ENCODE data around the gene ERMP1.

Gene ERMP1

DNA sequence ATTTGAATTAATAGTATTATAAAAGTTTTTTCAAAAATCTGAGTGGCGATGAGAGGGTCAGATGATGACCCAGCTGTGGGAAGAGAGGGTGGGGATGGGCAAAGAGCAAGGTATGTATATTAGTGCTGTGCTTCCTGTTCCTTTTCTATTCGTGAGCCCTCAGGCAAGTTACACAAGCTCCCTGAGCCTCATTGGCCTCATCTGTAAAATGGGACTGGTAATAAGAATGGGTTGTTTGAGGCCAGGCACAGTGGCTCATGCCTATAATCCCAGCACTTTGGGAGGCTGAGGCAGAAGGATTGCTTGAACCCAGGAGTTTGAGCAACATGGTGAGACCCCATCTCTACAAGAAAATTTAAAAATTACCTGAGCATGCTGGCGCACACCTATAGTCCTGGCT is 33.8 kb upstream of the ERMP1 start:
- no peak overlapping the region for H3K4me3 ChIP-seq (ENCODE audit: low read depth, low read length)
- no peak for DNase-seq (ENCODE audit: low read depth)
- no peak for TF ChIP-seq CTCF (IDR thresholded peaks at IDR 0.05; ENCODE audit: insufficient read depth, low read depth, low read length, missing control alignments)

DNA sequence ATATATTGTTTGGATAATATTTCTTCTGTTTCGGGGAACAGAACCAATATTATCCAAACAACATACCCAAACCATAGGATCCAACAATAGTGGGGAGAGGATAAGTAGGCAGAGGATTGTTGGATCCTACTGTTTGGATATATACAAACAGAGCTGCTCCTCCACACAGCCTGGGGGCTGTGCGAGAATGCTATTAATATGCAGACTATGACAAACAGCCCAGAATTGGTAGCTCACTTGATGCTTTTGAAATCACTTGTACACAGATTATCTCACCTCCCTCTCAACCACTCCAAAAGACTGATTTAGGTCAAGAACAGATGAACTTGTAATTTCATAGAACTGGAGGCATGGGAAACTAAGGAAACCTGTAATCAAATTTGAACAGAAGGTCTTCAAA is 33.4 kb upstream of the ERMP1 start:
- no peak overlapping the region for H3K4me3 ChIP-seq (ENCODE audit: low read depth, low read length)
- no peak for TF ChIP-seq CTCF (IDR thresholded peaks at IDR 0.05; ENCODE audit: insufficient read depth, low read depth, low read length, missing control alignments)
- DNase-seq (ENCODE audit: low read depth) = no peak

GRCh38 chr9:5864446-5864845 is 31.5 kb upstream of the ERMP1 start:
- TF ChIP-seq CTCF (IDR thresholded peaks at IDR 0.05; ENCODE audit: insufficient read depth, low read depth, low read length, missing control alignments) = no peak
- no peak overlapping the region for H3K4me3 ChIP-seq (ENCODE audit: low read depth, low read length)
- no peak for DNase-seq (ENCODE audit: low read depth)

DNA sequence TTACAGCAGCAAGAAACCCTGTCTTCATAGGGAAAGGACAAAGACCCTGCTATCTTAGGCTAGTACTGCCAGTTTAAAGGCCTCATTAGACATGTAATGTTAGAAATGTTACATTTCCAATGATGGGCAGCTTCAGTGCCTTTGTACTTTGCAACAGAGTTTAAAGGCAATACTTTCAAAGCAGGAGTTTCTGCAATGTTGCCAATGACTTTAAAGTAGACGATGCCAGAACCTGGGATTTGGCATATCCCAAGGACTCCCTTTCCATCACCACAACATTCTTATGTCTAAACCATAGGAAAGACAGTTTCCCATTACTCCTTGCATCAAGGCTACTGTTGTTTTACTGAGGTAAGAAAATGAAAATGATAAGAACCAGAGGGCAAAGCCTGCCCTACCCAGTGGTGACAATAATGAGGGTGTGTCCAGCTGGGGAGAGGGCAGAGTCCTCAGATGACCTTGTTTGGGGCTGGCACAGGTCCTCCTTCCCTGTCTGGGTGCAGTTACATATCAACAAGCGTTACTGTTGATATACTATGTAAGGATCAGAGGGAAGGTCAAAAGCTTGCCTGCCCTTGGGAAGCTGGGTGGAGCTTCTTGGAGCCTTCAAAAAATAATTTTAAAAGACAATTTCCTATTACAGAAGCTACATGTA is 30.3 kb upstream of the ERMP1 start:
- H3K4me3 ChIP-seq (ENCODE audit: low read depth, low read length) = no peak overlapping the region
- no peak for TF ChIP-seq CTCF (IDR thresholded peaks at IDR 0.05; ENCODE audit: insufficient read depth, low read depth, low read length, missing control alignments)
- DNase-seq (ENCODE audit: low read depth) = no peak

DNA sequence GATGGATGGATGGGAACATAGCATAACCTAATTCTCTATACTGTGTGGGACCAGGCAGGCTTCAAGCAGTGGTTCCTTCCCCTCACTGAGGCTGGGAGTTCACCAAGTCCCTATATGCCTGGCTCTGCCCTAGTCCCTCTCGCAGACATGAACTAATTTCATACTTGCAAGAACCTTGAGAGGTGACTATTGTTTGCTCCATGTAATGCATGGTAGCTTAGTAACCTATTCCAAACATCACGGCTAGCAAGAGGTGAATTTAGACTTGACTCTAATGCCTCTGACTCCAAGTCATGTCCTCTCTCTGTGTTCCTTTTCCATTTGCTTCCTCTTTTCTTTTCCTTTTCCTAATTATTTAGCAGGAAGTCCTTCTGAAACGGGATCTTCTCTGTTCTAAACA is 25.9 kb upstream of the ERMP1 start:
- no peak for TF ChIP-seq CTCF (IDR thresholded peaks at IDR 0.05; ENCODE audit: insufficient read depth, low read depth, low read length, missing control alignments)
- DNase-seq (ENCODE audit: low read depth) = no peak
- H3K4me3 ChIP-seq (ENCODE audit: low read depth, low read length) = no peak overlapping the region

GRCh38 chr9:5857928-5858327 is 25.0 kb upstream of the ERMP1 start:
- no peak for DNase-seq (ENCODE audit: low read depth)
- no peak overlapping the region for H3K4me3 ChIP-seq (ENCODE audit: low read depth, low read length)
- no peak for TF ChIP-seq CTCF (IDR thresholded peaks at IDR 0.05; ENCODE audit: insufficient read depth, low read depth, low read length, missing control alignments)
